Measurements from ENCODE around the gene B4GALT2. TPM values are rescaled to one million over a fixed set of nuclear protein-coding genes. Genes with fewer than 3 reads are reported as not detected.

Gene B4GALT2
- total and polyA plus RNA-seq, 2 of the 4 experiments (the other 2 are of a cell fraction), result 52.3 to 60.8 TPM

DNA sequence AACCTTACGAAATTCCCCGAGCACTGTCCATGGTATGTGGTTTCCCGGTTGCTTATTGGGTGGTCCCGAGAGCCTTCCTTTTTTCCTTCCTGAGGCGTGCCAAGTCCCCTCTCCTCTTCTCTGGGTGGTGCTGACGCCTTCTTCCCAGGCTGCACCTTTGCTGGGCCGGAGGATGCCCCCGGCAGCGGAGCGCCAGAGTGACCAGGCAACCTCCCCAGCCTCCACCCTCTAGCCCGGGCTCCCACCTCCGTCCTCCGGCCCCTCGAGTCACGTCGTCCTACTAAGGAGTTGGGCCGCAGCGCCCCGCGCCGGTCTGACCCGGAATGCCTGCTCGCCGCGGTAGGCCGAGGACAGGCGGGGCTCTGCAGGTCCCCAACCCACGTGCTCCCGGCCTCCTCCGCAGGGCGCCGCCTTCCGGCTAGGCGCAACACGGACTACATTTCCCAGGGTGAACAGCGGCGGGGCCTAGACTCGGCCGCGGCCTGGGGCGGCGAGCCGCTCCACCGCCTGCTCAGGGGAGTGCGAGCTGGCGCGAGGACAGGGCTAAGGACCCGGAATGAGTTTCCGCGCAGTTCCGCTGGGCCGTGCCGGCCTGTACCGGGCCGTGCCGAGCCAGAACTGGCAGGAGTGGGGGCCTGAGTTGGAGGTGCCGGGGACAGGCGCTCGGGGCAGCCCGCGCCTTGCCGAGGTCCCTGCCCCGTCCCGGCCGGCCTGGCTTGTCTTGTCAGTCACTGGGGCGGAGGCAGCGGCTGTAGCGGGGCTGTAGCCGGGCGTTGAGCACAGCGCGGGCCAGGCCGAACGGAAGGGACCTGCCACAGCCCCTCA lies 32.6 kb upstream of the B4GALT2 start, which contains the start of gene IPO13:
Gene IPO13 (plus strand): TSS at position 715 of the 825 bp plus-strand sequence. CDS start 651 bp downstream, outside the sequence.
- peak within 1 kb of the TSS; percentile 98 for H2BK5ac ChIP-seq (ENCODE audit: low read depth, low read length, poor library complexity, severe bottlenecking)
- peaks cover 14% of the 10 kb centered on the region for H3K9me1 ChIP-seq (ENCODE audit: insufficient read depth, low read length)
- H4K91ac ChIP-seq (ENCODE audit: insufficient read depth, low read depth, low read length), result peak within 1 kb of the TSS; percentile 100
- no peaks in the 10 kb centered on the region for H3K27me3 ChIP-seq (ENCODE audit: control insufficient read depth, insufficient read depth, low read length)
- intact Hi-C loops (cut with micrococcal nuclease) (loop anchor here (1.0 to 2.0 kb wide), 2 partner anchors 22 to 183 kb away; no protein-coding TSS in a partner anchor), dilution Hi-C loops (cut with HindIII; ENCODE audit: low sequenced_read_pairs, unreplicated experiment) (no loop called here), in situ Hi-C loops (cut with MboI; ENCODE audit: low sequenced_read_pairs) (no loop called here)
- peak within 1 kb of the TSS; percentile 74 for H2BK20ac ChIP-seq (ENCODE audit: low read depth, low read length)
- H3K9ac ChIP-seq (ENCODE audit: low read depth, low read length), result peak within 1 kb of the TSS; percentile 96
- DNase-seq (peak; percentile 94), ATAC-seq (ENCODE audit: low read depth) (peak; percentile 97)
- peak within 1 kb of the TSS; percentile 84; the same call in 1 of the 2 replicates for H3K18ac ChIP-seq (ENCODE audit: low read depth, low read length)
- peaks cover 5% of the 10 kb centered on the region for H3K36me3 ChIP-seq (ENCODE audit: control insufficient read depth, insufficient read depth, low read length)
- peak within 1 kb of the TSS; percentile 97 for H3K27ac ChIP-seq (ENCODE audit: insufficient read depth, low read length)
- peak within 1 kb of the TSS; percentile 95 for H3K56ac ChIP-seq (ENCODE audit: extremely low read depth, insufficient read depth, low read length)
- CTCF ChIA-PET, result interaction anchor here (0.9 to 3.5 kb wide), 5 partner anchors 12 to 183 kb away, joined by 3 to 21 read pairs (median 6); partner anchors contain the start of gene DPH2
- peak within 1 kb of the TSS; percentile 93 to 99 for H4K8ac ChIP-seq (ENCODE audit: low read depth in 2 of 2, low read length in 2 of 2)
- peak within 1 kb of the TSS; percentile 99; the same call in 2 of the 3 replicates for H2BK15ac ChIP-seq (ENCODE audit: low read depth, low read length)
- H3K79me1 ChIP-seq (ENCODE audit: low read depth in 1 of 2, low read length in 2 of 2), result peaks cover 9 to 47% of the 10 kb centered on the region in 2 experiments; a peak in 3 of 4 replicates
- H3K23ac ChIP-seq (ENCODE audit: low read depth, low read length), result peak within 1 kb of the TSS; percentile 90
- peak within 1 kb of the TSS; percentile 98 for H2AK9ac ChIP-seq (replicated peaks; ENCODE audit: low read depth, low read length, poor library complexity)
- BruUV-seq (replicated peaks), result no TSS peak
- H3K4me2 ChIP-seq (ENCODE audit: low read depth, low read length), result peak within 1 kb of the TSS; percentile 81
- peak within 1 kb of the TSS; percentile 100 for H2BK120ac ChIP-seq (ENCODE audit: low read depth, low read length)
- no peaks in the 10 kb centered on the region for H4K20me1 ChIP-seq (ENCODE audit: insufficient read depth, low read length)
- POLR2A ChIA-PET (ENCODE audit: unreplicated experiment), result interaction anchor here (0.6 kb wide), 1 partner anchor 135 kb away, joined by 3 read pairs; no protein-coding TSS in a partner anchor
- H4K5ac ChIP-seq (ENCODE audit: low read depth, low read length), result peak within 1 kb of the TSS; percentile 89
- H3K4me1 ChIP-seq (ENCODE audit: control insufficient read depth, insufficient read depth, low read length), result peaks cover 15% of the 10 kb centered on the region
- H2AK5ac ChIP-seq (ENCODE audit: low read depth, low read length), result peak within 1 kb of the TSS; percentile 93
- peak within 1 kb of the TSS; percentile 67 for H3K4me3 ChIP-seq (ENCODE audit: insufficient read depth, low read depth, low read length)
- no peak for TF ChIP-seq MAFK (IDR thresholded peaks at IDR 0.05; ENCODE audit: low read depth, low read length)
- peak; percentile 59 for TF ChIP-seq RAD21 (IDR thresholded peaks at IDR 0.05; ENCODE audit: low read length)
- TF ChIP-seq NFE2L2 (IDR thresholded peaks at IDR 0.05; ENCODE audit: low read depth, low read length), result no peak
- TF ChIP-seq FOS (IDR thresholded peaks at IDR 0.05; ENCODE audit: low read depth, low read length), result no peak
- peak; percentile 65; the same call in 1 of the 2 replicates for TF ChIP-seq MAZ (IDR thresholded peaks at IDR 0.05; ENCODE audit: borderline replicate concordance, low read depth, low read length)
- TF ChIP-seq, protein P1, sequence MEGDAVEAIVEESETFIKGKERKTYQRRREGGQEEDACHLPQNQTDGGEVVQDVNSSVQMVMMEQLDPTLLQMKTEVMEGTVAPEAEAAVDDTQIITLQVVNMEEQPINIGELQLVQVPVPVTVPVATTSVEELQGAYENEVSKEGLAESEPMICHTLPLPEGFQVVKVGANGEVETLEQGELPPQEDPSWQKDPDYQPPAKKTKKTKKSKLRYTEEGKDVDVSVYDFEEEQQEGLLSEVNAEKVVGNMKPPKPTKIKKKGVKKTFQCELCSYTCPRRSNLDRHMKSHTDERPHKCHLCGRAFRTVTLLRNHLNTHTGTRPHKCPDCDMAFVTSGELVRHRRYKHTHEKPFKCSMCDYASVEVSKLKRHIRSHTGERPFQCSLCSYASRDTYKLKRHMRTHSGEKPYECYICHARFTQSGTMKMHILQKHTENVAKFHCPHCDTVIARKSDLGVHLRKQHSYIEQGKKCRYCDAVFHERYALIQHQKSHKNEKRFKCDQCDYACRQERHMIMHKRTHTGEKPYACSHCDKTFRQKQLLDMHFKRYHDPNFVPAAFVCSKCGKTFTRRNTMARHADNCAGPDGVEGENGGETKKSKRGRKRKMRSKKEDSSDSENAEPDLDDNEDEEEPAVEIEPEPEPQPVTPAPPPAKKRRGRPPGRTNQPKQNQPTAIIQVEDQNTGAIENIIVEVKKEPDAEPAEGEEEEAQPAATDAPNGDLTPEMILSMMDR (conservative IDR thresholded peaks at IDR 0.05; ENCODE audit: low read depth, low read length), result peak; percentile 66
- TF ChIP-seq POLR2A (IDR thresholded peaks at IDR 0.05; ENCODE audit: low read depth, low read length), result peak; percentile 72
- peak; percentile 98 for TF ChIP-seq MXI1 (IDR thresholded peaks at IDR 0.05; ENCODE audit: borderline replicate concordance, low read depth, low read length)
- TF ChIP-seq, protein P2, sequence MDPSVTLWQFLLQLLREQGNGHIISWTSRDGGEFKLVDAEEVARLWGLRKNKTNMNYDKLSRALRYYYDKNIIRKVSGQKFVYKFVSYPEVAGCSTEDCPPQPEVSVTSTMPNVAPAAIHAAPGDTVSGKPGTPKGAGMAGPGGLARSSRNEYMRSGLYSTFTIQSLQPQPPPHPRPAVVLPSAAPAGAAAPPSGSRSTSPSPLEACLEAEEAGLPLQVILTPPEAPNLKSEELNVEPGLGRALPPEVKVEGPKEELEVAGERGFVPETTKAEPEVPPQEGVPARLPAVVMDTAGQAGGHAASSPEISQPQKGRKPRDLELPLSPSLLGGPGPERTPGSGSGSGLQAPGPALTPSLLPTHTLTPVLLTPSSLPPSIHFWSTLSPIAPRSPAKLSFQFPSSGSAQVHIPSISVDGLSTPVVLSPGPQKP (IDR thresholded peaks at IDR 0.05; ENCODE audit: borderline replicate concordance, low read depth, low read length), result no peak
- TF ChIP-seq CEBPB (IDR thresholded peaks at IDR 0.05; ENCODE audit: low read depth, low read length), result peak; percentile 77; the same call in 1 of the 2 replicates
- TF ChIP-seq, protein P3, sequence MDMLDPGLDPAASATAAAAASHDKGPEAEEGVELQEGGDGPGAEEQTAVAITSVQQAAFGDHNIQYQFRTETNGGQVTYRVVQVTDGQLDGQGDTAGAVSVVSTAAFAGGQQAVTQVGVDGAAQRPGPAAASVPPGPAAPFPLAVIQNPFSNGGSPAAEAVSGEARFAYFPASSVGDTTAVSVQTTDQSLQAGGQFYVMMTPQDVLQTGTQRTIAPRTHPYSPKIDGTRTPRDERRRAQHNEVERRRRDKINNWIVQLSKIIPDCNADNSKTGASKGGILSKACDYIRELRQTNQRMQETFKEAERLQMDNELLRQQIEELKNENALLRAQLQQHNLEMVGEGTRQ (IDR thresholded peaks at IDR 0.05; ENCODE audit: low read depth, low read length), result peak; percentile 88
- no peak for TF ChIP-seq BHLHE40 (IDR thresholded peaks at IDR 0.05; ENCODE audit: low read depth, low read length)
- H3K4ac ChIP-seq (ENCODE audit: low read depth, low read length), result peak within 1 kb of the TSS; percentile 99
- WGBS, 2 experiments (ENCODE audit: extremely low coverage in 2 of 2, insufficient read length in 1 of 2), result 0% methylated on average over 12 of the region's 74 CpGs; no CpG with 5 or more reads in 1 of the 2 experiments
- peak within 1 kb of the TSS; percentile 96 for H2AFZ ChIP-seq (replicated peaks; ENCODE audit: low read length, poor library complexity)
- H3K14ac ChIP-seq (replicated peaks; ENCODE audit: low read depth, low read length), result peak within 1 kb of the TSS; percentile 99
- H3K9me3 ChIP-seq (ENCODE audit: control insufficient read depth, insufficient read depth, low read length), result no peaks in the 10 kb centered on the region

All from IMR-90 (cell line).